ENCODE measurements around the gene B2M.
"Not testable (repeated sequence)": the region's sequence is repeated elsewhere in the genome, so short reads cannot be mapped to it uniquely, and the experiment has no call there.

The B2M gene

DNA sequence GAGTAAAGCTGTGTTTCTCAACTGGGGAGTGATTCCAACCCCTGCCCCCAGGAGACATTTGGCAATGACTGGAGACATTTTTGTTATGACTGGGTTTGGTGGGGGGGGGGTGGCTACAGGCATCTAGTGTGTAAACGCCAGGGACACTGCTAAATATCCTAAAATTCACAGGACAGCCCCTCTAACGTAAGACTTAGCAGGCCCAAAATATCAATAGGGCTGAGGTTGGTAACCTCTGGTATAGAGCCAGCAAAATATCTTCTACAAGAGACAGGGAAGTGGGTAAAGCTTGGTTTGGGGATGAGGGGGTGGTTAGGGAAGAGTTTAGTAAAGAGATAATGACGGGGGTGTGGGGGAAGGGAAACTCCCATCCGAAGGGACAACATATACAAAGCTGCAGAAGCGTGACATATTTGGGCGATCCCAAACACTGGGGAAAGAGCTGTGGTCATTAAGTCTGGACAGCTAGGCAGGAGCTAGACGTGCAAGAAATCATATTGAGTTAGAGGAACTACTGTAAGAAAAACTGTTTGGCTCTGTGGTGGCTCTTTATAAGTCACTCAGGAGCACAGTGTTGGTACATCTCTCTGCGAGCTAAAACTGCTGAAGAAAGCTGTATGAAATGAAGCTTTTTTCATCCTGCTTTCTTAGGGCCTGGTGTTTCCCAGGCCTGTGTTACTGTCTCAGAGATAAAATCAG is 24.3 kb downstream of the B2M start:
- DNase-seq (ENCODE audit: low read depth in 2 of 2): peak; percentile 39 to 63
- TF ChIP-seq CTCF (IDR thresholded peaks at IDR 0.05; ENCODE audit: low read depth, low read length): no peak
- H3K4me3 ChIP-seq (replicated peaks in 1 of 2; ENCODE audit: low read depth in 2 of 2, low read length in 2 of 2): no peak overlapping the region

DNA sequence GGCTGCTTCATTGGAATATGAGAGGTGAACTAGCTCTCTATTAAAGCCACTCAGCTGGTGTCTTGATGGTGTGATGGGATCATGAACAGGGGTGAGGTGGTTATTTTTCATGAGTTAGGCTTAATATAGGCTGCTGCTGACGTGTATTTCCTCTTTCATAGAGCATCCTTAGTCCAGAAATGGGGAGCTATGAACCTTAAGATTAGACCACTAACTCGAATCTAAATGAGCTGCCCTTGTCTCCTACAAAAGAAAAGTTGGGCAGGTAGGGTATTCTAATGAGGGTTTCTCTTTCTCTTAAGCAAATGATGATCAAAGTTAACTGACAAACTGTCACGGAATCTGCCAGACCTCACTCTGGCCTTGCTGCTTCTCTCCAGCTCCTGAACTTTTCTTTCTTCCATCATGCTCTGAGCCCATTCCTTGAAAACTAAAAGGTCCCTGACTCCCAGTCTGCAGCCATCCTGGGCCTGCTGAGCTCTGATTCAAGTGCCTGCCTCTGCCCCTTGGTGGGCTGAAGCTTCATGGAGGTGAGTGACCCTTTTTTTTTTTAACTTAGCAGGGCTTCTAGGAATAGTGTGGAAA is 25.0 kb downstream of the B2M start, which contains the start of gene TRIM69:
Gene TRIM69, plus strand, starts transcription at position 348 of the 585 bp plus-strand sequence. Its CDS starts 177 bp downstream, at position 525.
- DNase-seq (ENCODE audit: low read depth in 2 of 2): no peak
- no peak for TF ChIP-seq CTCF (IDR thresholded peaks at IDR 0.05; ENCODE audit: low read depth, low read length)

DNA sequence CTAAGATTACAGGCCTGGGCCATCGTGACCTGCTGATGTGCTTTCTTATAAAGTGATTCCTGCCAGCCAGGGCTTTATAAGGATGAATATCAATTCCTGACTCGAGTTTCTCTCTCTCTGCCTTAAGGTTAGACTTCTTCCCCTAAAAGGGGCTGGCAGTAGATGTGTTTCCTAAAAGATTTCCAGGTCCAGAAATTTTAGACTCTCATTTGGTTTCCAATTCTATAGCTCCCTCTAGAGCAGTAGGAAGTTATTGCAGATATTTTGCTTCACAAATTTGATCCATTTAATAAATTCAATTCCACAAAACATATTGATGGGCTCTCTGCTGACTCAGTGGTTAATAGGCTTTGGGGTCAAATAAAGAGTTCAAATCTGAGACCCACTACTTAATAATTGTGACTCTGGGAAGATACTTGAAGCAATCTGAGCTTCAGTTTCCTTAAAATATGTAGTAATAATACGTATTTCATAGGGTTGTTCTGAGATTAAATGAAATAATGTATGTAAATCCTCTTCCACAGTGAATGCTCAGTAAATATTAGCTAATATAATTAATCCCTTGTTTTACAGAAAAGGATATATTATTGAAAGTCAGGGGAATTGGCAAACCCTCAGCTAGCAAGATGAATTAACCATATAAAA is 27.1 kb downstream of the B2M start:
- peak; percentile 80 to 82 for DNase-seq (ENCODE audit: low read depth in 2 of 2)

More for the DNA sequence above, 25.0 kb downstream of the B2M start, which contains the start of gene TRIM69:
- no peak within 1 kb of the TSS for H3K4me3 ChIP-seq (replicated peaks in 1 of 2; ENCODE audit: low read depth in 2 of 2, low read length in 2 of 2)

GRCh38 chr15:44739222-44739847 is 28.0 kb downstream of the B2M start:
- DNase-seq (ENCODE audit: low read depth in 2 of 2); H3K4me3 ChIP-seq (replicated peaks in 1 of 2; ENCODE audit: low read depth in 2 of 2, low read length in 2 of 2): not testable (repeated sequence)

More for the DNA sequence above, 27.1 kb downstream of the B2M start:
- TF ChIP-seq CTCF (IDR thresholded peaks at IDR 0.05; ENCODE audit: low read depth, low read length): peak; percentile 70
- no peak overlapping the region for H3K4me3 ChIP-seq (replicated peaks in 1 of 2; ENCODE audit: low read depth in 2 of 2, low read length in 2 of 2)

DNA sequence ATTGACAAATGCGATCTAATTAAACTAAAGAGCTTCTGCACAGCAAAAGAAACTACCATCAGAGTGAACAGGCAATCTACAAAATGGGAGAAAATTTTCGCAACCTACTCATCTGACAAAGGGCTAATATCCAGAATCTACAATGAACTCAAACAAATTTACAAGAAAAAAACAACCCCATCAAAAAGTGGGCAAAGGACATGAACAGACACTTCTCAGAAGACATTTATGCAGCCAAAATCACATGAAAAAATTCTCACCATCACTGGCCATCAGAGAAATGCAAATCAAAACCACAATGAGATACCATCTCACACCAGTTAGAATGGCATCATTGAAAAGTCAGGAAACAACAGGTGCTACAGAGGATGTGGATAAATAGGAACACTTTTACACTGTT is 32.1 kb downstream of the B2M start:
- not testable (repeated sequence) for DNase-seq (ENCODE audit: low read depth in 2 of 2); H3K4me3 ChIP-seq (replicated peaks in 1 of 2; ENCODE audit: low read depth in 2 of 2, low read length in 2 of 2)

GRCh38 chr15:44753345-44753744 is 42.0 kb downstream of the B2M start:
- no peak for TF ChIP-seq CTCF (IDR thresholded peaks at IDR 0.05; ENCODE audit: low read depth, low read length)
- DNase-seq (ENCODE audit: low read depth in 2 of 2): no peak
- H3K4me3 ChIP-seq (replicated peaks in 1 of 2; ENCODE audit: low read depth in 2 of 2, low read length in 2 of 2): no peak overlapping the region

GRCh38 chr15:44763187-44763586 is 51.9 kb downstream of the B2M start:
- no peak for DNase-seq (ENCODE audit: low read depth in 2 of 2)
- no peak overlapping the region for H3K4me3 ChIP-seq (replicated peaks in 1 of 2; ENCODE audit: low read depth in 2 of 2, low read length in 2 of 2)
- no peak for TF ChIP-seq CTCF (IDR thresholded peaks at IDR 0.05; ENCODE audit: low read depth, low read length)

Data from cardiac fibroblast (primary cell).